ENCODE measurements around the gene TAF1D.

- TF ChIP-seq POLR2A (IDR thresholded peaks at IDR 0.05; ENCODE audit: low read depth, low read length): no peak
- peak; percentile 18; the same call in 1 of the 2 replicates for TF ChIP-seq POLR2AphosphoS5 (IDR thresholded peaks at IDR 0.05; ENCODE audit: low read depth, low read length)
Observed at GRCh38 chr11:93738647-93739081, 2.6 kb downstream of the TAF1D start.

All from GM12892 (cell line).